ENCODE results near the gene TCFL5.
A peak's percentile ranks its signal among the peaks of the same experiment; 100 is the strongest.

TCFL5 gene

DNA sequence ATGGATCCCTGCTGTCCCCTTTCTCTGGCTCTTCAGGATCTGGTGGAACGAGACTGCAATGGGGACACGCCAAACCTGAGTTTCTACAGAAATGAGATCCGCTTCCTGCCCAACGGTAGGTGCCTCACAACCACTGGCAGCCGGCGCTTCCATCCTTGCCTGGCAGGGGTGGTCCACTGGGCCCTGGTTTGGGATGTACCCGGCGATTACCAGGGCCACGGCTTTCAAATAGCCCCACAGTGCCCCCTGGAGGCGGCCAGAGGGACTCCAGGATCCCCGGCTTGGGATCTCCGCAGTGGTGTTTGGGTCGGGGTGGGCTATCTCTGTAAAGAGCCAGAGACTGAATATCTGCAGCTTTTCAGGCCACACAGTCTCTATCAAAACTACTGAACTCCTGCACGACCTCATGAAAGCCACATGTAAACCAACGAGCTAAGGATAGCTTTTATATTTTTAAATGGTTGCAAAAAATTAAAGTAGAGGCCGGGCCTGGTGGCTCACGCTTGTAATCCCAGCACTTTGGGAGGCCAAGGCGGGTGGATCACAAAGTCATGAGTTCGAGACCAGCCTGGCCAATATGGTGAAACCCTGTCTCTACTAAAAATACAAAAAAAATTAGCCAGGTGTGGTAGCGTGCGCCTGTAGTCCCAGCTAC is 53.3 kb downstream of the TCFL5 start:
- peak; percentile 52 for DNase-seq

GRCh38 chr20:62807444-62808210 is 54.0 kb downstream of the TCFL5 start:
- no peak for DNase-seq

- DNase-seq = no peak
Observed at GRCh38 chr20:62806383-62807050, 55.1 kb downstream of the TCFL5 start.

GRCh38 chr20:62805711-62806382 is 55.8 kb downstream of the TCFL5 start:
- DNase-seq = no peak

GRCh38 chr20:62805155-62805710 is 56.4 kb downstream of the TCFL5 start:
- no peak for DNase-seq

- DNase-seq = no peak
Observed at GRCh38 chr20:62804627-62805154, 56.9 kb downstream of the TCFL5 start, which contains the start of gene OGFR. Gene OGFR (plus strand): TSS chr20:62804835. CDS start chr20:62804860, 25 bp downstream.

DNA sequence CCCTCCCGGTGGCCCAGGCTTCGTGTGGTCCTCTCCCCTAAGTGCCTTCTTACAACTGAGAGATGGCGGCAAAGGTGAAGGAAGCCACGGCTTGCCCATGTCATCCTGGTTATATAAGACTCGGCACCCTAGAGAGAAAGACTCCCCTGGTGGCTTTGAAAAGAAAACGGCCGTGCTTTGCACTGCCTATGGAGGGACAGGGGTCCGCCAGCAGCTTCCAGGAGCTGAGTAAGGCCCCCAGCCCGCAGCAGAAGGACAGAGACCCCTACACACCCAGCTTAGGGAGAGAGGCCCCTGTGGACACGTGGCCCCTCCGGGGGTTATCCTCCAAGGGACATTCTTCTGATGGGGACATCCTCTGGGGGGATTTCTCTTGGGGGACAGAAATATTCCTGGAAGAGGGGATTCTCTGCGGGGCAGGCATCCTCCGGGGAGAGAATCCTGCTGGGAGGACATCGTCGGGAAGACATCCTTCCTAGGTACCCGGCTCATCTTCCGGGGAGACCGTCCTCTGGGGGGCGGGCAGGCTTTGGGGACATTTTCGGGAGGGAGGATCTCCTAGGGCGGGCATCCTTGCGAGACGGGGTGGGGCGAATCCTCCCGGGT is 57.5 kb downstream of the TCFL5 start:
- DNase-seq = no peak

GRCh38 chr20:62802026-62802712 is 59.5 kb downstream of the TCFL5 start:
- no peak for DNase-seq

DNA sequence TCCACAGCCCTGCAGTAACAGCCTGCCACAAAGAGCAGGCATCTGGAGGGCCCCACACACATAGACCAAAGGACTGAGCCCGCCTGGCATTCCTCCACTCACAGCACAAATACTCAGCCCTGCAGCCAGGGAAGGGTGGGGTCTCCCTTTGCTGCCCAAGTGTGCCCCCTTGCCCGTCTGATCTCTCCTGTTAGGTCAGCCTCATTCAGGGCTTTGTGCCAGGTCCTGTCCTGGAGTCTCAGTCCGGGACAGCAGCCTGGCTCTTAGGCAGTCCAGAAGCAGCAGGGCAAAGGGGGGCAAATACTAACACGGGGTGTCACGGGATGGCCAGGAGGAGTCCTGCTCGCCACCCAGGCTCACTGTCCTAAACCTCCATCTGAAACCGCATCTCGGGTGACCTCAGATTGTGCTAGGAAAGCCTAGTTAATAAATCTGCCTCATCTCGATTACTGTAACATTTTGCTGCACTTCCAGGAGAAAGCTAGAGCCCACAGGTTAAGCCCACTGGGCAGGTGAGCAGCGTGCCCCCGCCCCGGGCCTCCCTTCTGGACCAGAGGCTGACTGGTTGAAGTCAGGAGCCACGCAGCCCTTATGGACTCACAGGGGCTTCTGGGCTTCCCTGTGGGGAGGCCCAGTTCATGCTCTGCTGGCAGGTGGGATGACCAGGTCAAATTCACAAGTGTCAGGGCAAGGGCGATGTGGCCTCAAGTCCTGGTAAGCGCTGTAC is 60.2 kb downstream of the TCFL5 start:
- DNase-seq = no peak

DNA sequence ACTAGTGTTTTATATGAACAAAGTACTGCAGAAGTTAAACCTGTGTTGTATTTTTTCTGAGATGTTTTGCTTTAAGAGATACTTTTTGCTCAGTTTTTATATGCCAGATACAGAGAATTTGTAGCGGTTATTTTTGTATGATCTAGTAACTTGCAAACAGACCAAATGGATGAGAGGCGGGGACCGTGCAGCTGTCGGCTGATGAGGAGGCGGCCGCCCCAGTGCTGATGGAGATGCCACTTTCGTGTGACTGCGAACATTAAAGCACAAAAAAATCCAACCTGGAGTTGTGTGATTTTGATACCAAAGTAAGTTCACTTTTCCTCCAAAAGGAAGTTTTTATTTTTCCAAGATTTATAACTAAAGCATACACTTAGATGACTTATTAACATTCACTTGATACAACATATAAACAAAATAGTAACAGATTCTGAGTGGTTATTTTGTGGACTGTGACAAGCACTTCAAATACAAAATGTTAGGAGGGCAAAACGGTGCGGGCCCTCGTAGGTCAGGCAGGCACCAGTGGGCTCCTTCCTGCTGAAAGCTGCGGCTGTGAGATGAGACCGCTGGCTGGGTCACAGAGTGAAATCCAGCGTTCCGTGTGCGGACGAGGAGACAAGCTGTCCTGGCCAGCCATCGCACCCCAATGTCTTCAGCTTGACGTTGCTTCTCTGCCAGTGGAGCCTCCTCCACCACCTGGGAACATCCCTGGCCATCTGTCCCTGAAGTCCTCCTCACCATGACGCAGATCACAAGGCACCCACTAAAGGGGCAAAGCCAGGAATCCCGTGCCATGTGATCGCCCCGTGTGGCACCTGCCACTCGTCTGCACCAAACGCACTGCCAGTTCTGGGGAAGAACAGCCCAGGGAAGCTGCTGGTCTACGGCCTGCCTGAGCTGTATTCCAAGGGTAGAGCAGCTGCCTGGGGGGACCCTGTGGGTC is 61.0 kb downstream of the TCFL5 start:
- DNase-seq = no peak

- no peak for DNase-seq
Observed at GRCh38 chr20:62799873-62800272, 61.7 kb downstream of the TCFL5 start.

GRCh38 chr20:62799459-62799858 is 62.2 kb downstream of the TCFL5 start:
- no peak for DNase-seq

DNA sequence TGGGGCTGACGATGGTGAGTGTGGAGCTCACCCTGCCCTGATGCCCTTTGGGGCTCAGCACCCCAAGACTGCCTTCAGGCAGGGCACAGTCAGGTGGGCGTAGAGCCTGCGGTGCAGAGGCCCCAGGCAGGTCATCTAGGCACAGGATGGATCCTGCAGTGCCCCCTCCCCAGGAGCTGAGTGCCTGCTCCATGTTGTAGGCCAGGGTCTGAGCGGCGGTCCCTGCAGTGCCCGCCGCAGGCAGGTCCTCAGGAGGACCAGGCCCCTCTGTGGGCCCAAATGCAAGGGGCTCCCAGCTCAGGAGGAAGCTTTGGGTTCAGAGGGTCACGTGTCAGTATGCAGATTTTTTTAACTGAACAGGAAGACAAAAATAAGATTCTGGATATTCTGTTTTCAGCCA is 62.6 kb downstream of the TCFL5 start:
- DNase-seq = no peak

GRCh38 chr20:62797671-62798532 is 63.7 kb downstream of the TCFL5 start:
- DNase-seq = no peak

GRCh38 chr20:62796699-62797491 is 64.7 kb downstream of the TCFL5 start:
- no peak for DNase-seq

GRCh38 chr20:62795023-62795761 is 66.4 kb downstream of the TCFL5 start:
- DNase-seq = peak; percentile 26
